Stimulated activated naive CD4-positive, alpha-beta T cell (primary cell): ENCODE measurements around the gene ESRRB.

Source experiments
- DNase-seq, 6 experiments: peaks; one replicate each; lab custom pipeline; 2025; lab: John Stamatoyannopoulos, UW

Gene ESRRB

GRCh38 chr14:76541594-76542219 lies 165.8 kb downstream of the ESRRB start:
- no peak for DNase-seq

DNA sequence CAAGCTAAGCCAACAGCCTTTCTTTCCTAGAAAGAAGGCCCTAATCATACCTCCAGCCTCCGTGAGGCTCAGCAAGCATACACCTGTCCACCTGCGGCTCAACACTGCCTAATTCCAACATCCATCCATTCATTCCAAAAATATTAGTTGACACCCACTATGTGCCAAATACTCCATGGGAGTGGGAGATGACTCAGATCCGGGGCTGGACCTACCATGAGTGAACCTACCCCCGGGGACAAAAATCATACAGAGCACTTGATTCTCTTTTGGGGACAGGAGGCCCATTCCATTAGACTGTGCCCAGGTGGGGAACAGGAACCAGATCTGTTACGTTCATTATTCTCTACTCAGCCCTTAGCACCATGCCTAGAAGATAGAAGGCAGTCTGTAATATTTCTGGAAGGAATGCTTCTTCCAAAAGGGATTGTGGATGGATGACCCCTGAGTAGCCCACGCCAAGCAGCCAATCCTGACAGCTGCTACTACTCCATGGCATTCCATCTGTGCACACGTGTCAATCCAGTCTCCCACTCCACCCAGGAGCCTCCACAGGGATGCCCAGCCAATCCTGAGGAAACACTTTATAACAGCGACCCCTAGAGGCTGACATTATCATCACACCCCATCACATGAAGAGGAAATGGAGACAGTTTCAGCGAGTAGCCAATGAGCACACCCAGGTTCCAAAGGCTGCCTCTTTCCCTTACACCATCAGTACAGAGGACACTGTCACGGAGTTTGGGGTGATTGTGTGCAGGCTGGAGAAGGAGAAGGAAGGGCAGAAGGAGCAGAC lies 170.7 kb downstream of the ESRRB start:
- DNase-seq = no peak

- no peak for DNase-seq
These were observed 171.9 kb downstream of the ESRRB start for GRCh38 chr14:76547831-76548230.

DNA sequence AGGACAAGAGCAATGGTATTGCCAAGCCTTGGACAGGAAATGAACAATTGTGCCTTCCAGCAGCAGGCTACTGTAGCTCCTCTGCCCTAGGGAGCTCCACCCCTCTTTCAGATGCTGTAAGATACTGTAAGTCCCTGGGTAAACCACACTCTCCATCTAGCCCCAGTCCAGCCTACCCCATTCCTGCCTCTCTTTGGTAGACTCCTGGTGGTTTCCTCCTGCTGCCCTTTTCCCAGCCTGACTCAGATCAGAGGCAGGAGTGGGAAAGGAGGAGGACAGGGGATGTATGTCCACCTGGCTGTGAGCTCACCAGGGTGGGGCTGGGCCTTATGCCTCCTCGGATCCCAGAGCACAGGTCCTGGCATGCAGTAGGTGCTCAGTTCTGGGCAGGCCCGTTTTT lies 174.6 kb downstream of the ESRRB start:
- no peak for DNase-seq

DNA sequence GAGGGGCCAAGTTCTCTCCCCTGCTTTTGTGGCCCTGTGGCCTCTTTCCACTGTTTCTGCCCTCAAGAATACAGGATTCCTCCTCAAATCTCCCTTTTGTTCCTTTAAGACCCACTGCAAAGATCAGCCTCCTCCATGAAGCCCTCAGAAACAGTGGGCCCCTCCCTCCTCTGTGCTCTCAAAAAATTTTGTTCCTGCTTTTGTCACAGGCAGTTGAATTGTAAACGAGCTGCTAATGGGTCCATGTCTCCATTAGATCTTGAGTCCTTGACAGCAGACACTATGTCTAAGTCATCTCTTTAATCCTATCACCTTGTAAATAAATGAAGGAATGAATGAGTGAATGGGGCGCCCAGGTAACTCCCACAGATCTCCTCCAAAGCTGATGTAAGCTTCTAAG lies 175.2 kb downstream of the ESRRB start:
- no peak for DNase-seq
